H9 (cell line): ENCODE results near the gene CHST5. TPM values are rescaled to one million over a fixed set of nuclear protein-coding genes. Genes with fewer than 3 reads are reported as not detected.

Source experiments
- DNase-seq: peaks from one replicate; pipeline ENCODE4 v3.0.0-alpha.2; 2017
- H2AFZ ChIP-seq: one replicate; pipeline ENCODE4 v1.6.1; 2013; ENCODE audit warnings: mild to moderate bottlenecking, low read length, control low read depth, moderate library complexity
- H2AK5ac ChIP-seq: 2 replicates; pipeline ENCODE4 v1.6.1; 2013; ENCODE audit warnings: low read length, control low read depth, mixed read lengths; ENCODE audit not compliant: insufficient read length
- H2BK120ac ChIP-seq: one replicate; pipeline ENCODE4 v1.6.1; 2013; ENCODE audit warnings: low read depth, mild to moderate bottlenecking, low read length, control low read depth, inconsistent platforms; ENCODE audit not compliant: poor library complexity, severe bottlenecking
- H2BK12ac ChIP-seq: 2 replicates; pipeline ENCODE4 v1.6.1; 2013; ENCODE audit warnings: low read length, control low read depth, mixed read lengths, low read depth; ENCODE audit not compliant: insufficient read length
- H2BK15ac ChIP-seq: 2 replicates; pipeline ENCODE4 v1.6.1; 2013; ENCODE audit warnings: low read depth, low read length, control low read depth
- H2BK20ac ChIP-seq: one replicate; pipeline ENCODE4 v1.6.1; 2013; ENCODE audit warnings: low read depth, mild to moderate bottlenecking, low read length, control low read depth, inconsistent platforms; ENCODE audit not compliant: poor library complexity, severe bottlenecking
- H2BK5ac ChIP-seq: 2 replicates; pipeline ENCODE4 v1.6.1; 2013; ENCODE audit warnings: low read length, control low read depth, mixed read lengths; ENCODE audit not compliant: insufficient read length
- H3K14ac ChIP-seq: 2 replicates; pipeline ENCODE4 v1.6.1; 2013; ENCODE audit warnings: low read length, control low read depth; ENCODE audit not compliant: insufficient read depth
- H3K18ac ChIP-seq: 2 replicates; pipeline ENCODE4 v1.6.1; 2013; ENCODE audit warnings: low read depth, mild to moderate bottlenecking, mixed read lengths, low read length, control low read depth; ENCODE audit not compliant: insufficient read length
- H3K23ac ChIP-seq: 2 replicates; pipeline ENCODE4 v1.6.1; 2013; ENCODE audit warnings: low read length, control low read depth, mixed read lengths, low read depth; ENCODE audit not compliant: insufficient read length
- H3K23me2 ChIP-seq: 2 replicates; pipeline ENCODE4 v1.6.1; 2013; ENCODE audit warnings: low read depth, mild to moderate bottlenecking, mixed read lengths, low read length, control low read depth; ENCODE audit not compliant: insufficient read length, poor library complexity, severe bottlenecking
- H3K27ac ChIP-seq: 2 replicates; pipeline ENCODE4 v1.5.1; 2013; ENCODE audit warnings: low read length, control low read depth, mixed read lengths, low read depth; ENCODE audit not compliant: insufficient read length
- H3K27me3 ChIP-seq: 2 replicates; pipeline ENCODE4 v1.6.1; 2013; ENCODE audit warnings: low read length, control low read depth, inconsistent platforms; ENCODE audit not compliant: insufficient read depth
- H3K4ac ChIP-seq: 2 replicates; pipeline ENCODE4 v1.6.1; 2013; ENCODE audit warnings: low read depth, mild to moderate bottlenecking, control low read depth, inconsistent platforms, low read length, moderate library complexity
- H3K4me1 ChIP-seq: 2 replicates; pipeline ENCODE4 v1.6.1; 2013; ENCODE audit warnings: low read length, control low read depth, inconsistent platforms; ENCODE audit not compliant: insufficient read depth
- H3K4me2 ChIP-seq: 2 replicates; pipeline ENCODE4 v1.6.1; 2013; ENCODE audit warnings: low read length, control low read depth, mixed read lengths; ENCODE audit not compliant: insufficient read length, insufficient read depth
- H3K56ac ChIP-seq: 2 replicates; pipeline ENCODE4 v1.6.1; 2013; ENCODE audit warnings: low read depth, mild to moderate bottlenecking, mixed read lengths, low read length, control low read depth; ENCODE audit not compliant: insufficient read length
- H3K79me1 ChIP-seq: 2 replicates; pipeline ENCODE4 v1.6.1; 2013; ENCODE audit warnings: low read depth, mild to moderate bottlenecking, moderate library complexity, low read length, control low read depth, inconsistent platforms; ENCODE audit not compliant: insufficient read depth, poor library complexity, severe bottlenecking
- H3K79me2 ChIP-seq: 2 replicates; pipeline ENCODE4 v1.6.1; 2013; ENCODE audit warnings: low read length, control low read depth, inconsistent platforms; ENCODE audit not compliant: insufficient read depth
- H3K9ac ChIP-seq: 2 replicates; pipeline ENCODE4 v1.6.1; 2013; ENCODE audit warnings: low read length, control low read depth, mixed read lengths; ENCODE audit not compliant: insufficient read length; ENCODE audit errors: extremely low read depth
- H3K9me3 ChIP-seq: one replicate; pipeline ENCODE4 v1.6.1; 2013; ENCODE audit warnings: low read depth, low read length, inconsistent platforms; ENCODE audit not compliant: control insufficient read depth
- H3T11ph ChIP-seq: one replicate; pipeline ENCODE4 v1.6.1; 2013; ENCODE audit warnings: mild to moderate bottlenecking, low read length, control low read depth, inconsistent platforms
- H4K20me1 ChIP-seq: one replicate; pipeline ENCODE4 v1.6.1; 2013; ENCODE audit not compliant: control insufficient read depth, insufficient read length, insufficient read depth
- H4K5ac ChIP-seq: 2 replicates; pipeline ENCODE4 v1.6.1; 2013; ENCODE audit warnings: low read depth, mild to moderate bottlenecking, mixed read lengths, low read length, control low read depth; ENCODE audit not compliant: insufficient read length
- H4K8ac ChIP-seq: replicated peaks from 2 replicates; pipeline ENCODE4 v1.6.1; 2013; ENCODE audit warnings: low read length, control low read depth, mixed read lengths, low read depth; ENCODE audit not compliant: insufficient read length
- H4K91ac ChIP-seq: 2 replicates; pipeline ENCODE4 v1.6.1; 2013; ENCODE audit warnings: low read depth, mild to moderate bottlenecking, moderate library complexity, mixed read lengths, low read length, control low read depth; ENCODE audit not compliant: insufficient read length
- H3K27ac Mint-ChIP-seq, 3 experiments: 2 replicates in 2 of 3; 3 replicates in 1 of 3; pipeline ENCODE4 v1.8.0; 2020 to 2021; ENCODE audit warnings: mixed read lengths in 3 of 3, mild to moderate bottlenecking in 1 of 3, moderate library complexity in 1 of 3
- H3K27me3 Mint-ChIP-seq: 2 replicates; pipeline ENCODE4 v1.8.0; 2021; ENCODE audit warnings: low read depth, mild to moderate bottlenecking, moderate library complexity, mixed read lengths
- H3K36me3 Mint-ChIP-seq, 3 experiments: 2 replicates in 2 of 3; 3 replicates in 1 of 3; pipeline ENCODE4 v1.8.0; 2020 to 2021; ENCODE audit warnings: low read depth in 3 of 3, mixed read lengths in 3 of 3; ENCODE audit not compliant: insufficient read depth in 1 of 3
- H3K4me1 Mint-ChIP-seq, 2 experiments: 2 replicates each; pipeline ENCODE4 v1.8.0; 2020; ENCODE audit warnings: mixed read lengths in 2 of 2
- H3K4me3 Mint-ChIP-seq, 2 experiments: 2 replicates in 1 of 2; 3 replicates in 1 of 2; pipeline ENCODE4 v1.8.0; 2020 to 2021; ENCODE audit warnings: mild to moderate bottlenecking in 2 of 2, mixed read lengths in 2 of 2, moderate library complexity in 1 of 2
- H3K9me3 Mint-ChIP-seq, 2 experiments: 2 replicates in 1 of 2; 3 replicates in 1 of 2; pipeline ENCODE4 v1.8.0; 2020; ENCODE audit warnings: mild to moderate bottlenecking in 2 of 2, mixed read lengths in 2 of 2, moderate library complexity in 1 of 2
- WGBS: extraction: QIAGEN DNeasy Blood & Tissue Kit; methylation state at CpG from one replicate; pipeline ENCODE4 v1.1.7; 2013; ENCODE audit warnings: missing lambda C conversion rate, low lambda C conversion rate, mixed read lengths; ENCODE audit not compliant: insufficient read length; ENCODE audit errors: extremely low coverage; 5-methylcytosine and 5-hydroxymethylcytosine counted together
- total RNA-seq: library from RNA; stranded (reverse); gene quantifications from 2 replicates; pipeline ENCODE4 v1.2.1, GENCODE V29; 2021
- TF ChIP-seq, protein P1 (sequence below): fragments of 200-600 bp; sonication (generic); conservative IDR thresholded peaks from 3 replicates; pipeline ENCODE4 v1.8.0; 2021; ENCODE audit warnings: antibody characterized with exemption, mild to moderate bottlenecking

The CHST5 gene
- total RNA-seq, 1 experiment from 2014 or later = not detected

DNA sequence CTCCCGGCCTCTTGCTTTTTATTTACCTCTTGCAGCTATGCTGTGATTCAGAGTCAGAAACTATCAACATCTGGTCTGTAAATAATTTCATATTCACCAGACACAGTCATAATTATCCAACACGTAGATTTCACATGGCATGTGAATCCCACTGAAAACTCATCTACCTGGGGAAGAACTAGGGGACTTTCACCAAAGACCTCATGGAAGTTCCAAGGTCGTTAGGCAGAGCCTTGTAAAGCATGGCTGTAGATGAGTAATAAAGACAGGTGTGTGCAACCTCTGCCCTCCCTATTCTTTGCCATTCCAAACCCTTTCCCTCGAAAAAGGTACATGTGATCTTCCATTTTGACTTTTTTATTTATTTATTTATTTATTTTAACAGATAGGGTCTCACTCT lies 1.9 kb upstream of the CHST5 start:
- H3K4me1 ChIP-seq = no peaks in the 10 kb centered on the region
- no peaks in the 10 kb centered on the region for H3K9me3 ChIP-seq
- no peaks in the 10 kb centered on the region for H3K79me1 ChIP-seq
- no peak overlapping the region for H3K23ac ChIP-seq
- no peak overlapping the region for H2BK5ac ChIP-seq
- no peak overlapping the region for H3K14ac ChIP-seq
- H3K4ac ChIP-seq = no peak overlapping the region
- no peak for DNase-seq
- no peak overlapping the region for H2AFZ ChIP-seq
- H3K27ac ChIP-seq = no peak overlapping the region
- Mint-ChIP-seq H3K4me3 (no peak overlapping the region), H3K36me3 (peaks cover 0 to 5% (median 0%) of the 10 kb centered on the region in 3 experiments; a peak in 1 of 7 replicates), H3K9me3 (no peaks in the 10 kb centered on the region), H3K27me3 (no peaks in the 10 kb centered on the region; the same call in 1 of the 2 replicates), H3K4me1 (peaks cover 6 to 9% of the 10 kb centered on the region in 2 experiments; a peak in 3 of 4 replicates), H3K27ac (no peak overlapping the region)
- H2BK20ac ChIP-seq = no peak overlapping the region
- no peak overlapping the region for H4K5ac ChIP-seq
- no peak overlapping the region for H2BK12ac ChIP-seq
- H4K8ac ChIP-seq = no peak overlapping the region
- no peak overlapping the region for H2BK120ac ChIP-seq
- no peaks in the 10 kb centered on the region for H3K23me2 ChIP-seq
- H3K18ac ChIP-seq = no peak overlapping the region
- TF ChIP-seq, protein P1, sequence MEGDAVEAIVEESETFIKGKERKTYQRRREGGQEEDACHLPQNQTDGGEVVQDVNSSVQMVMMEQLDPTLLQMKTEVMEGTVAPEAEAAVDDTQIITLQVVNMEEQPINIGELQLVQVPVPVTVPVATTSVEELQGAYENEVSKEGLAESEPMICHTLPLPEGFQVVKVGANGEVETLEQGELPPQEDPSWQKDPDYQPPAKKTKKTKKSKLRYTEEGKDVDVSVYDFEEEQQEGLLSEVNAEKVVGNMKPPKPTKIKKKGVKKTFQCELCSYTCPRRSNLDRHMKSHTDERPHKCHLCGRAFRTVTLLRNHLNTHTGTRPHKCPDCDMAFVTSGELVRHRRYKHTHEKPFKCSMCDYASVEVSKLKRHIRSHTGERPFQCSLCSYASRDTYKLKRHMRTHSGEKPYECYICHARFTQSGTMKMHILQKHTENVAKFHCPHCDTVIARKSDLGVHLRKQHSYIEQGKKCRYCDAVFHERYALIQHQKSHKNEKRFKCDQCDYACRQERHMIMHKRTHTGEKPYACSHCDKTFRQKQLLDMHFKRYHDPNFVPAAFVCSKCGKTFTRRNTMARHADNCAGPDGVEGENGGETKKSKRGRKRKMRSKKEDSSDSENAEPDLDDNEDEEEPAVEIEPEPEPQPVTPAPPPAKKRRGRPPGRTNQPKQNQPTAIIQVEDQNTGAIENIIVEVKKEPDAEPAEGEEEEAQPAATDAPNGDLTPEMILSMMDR = no peak
- WGBS = no CpG with 5 or more reads among the region's 4 CpGs
- no peaks in the 10 kb centered on the region for H4K20me1 ChIP-seq
- no peak overlapping the region for H2BK15ac ChIP-seq
- no peak overlapping the region for H3K4me2 ChIP-seq
- no peak overlapping the region for H3K9ac ChIP-seq
- no peaks in the 10 kb centered on the region for H3K79me2 ChIP-seq
- no peak overlapping the region for H3K56ac ChIP-seq
- no peak overlapping the region for H3T11ph ChIP-seq
- no peaks in the 10 kb centered on the region for H3K27me3 ChIP-seq
- H4K91ac ChIP-seq = no peak overlapping the region
- no peak overlapping the region for H2AK5ac ChIP-seq
